ENCODE results near the gene TKTL1. TPM values are rescaled to one million over a fixed set of nuclear protein-coding genes. Genes with fewer than 3 reads are reported as not detected.

Gene TKTL1
- total and polyA plus RNA-seq, 11 donors: 2.0 to 13.4 (median 7.7) TPM

- DNase-seq: no peak
- H3K36me3 ChIP-seq: peaks cover 0 to 76% (median 71%) of the 10 kb centered on the region in 9 donors
- 80 to 87% (median 83%) methylated on average over 13 to 19 of the region's 19 CpGs for WGBS, 4 donors
- H3K27me3 ChIP-seq: no peaks in the 10 kb centered on the region
- peaks cover 0 to 19% (median 0%) of the 10 kb centered on the region in 12 donors for H3K4me1 ChIP-seq
- no peak for ATAC-seq
- TF ChIP-seq POLR2A (IDR thresholded peaks at IDR 0.05) (no peak), CTCF (IDR thresholded peaks at IDR 0.05) (no peak)
- intact Hi-C loops (cut with DNase I): no loop called here
- no peak overlapping the region for H3K4me3 ChIP-seq
- no peaks in the 10 kb centered on the region for H3K9me3 ChIP-seq
- H3K27ac ChIP-seq: peak overlapping the region in 3 of 12 donors; percentile 9 to 76 (median 32)
Observed at GRCh38 chrX:154350429-154351182, 55.0 kb downstream of the TKTL1 start.

- 66 to 82% (median 72%) methylated on average over 24 to 30 of the region's 30 CpGs for whole genome bisulfite sequencing, 4 donors
- Histone ChIP-seq H3K27ac (peak overlapping the region in 3 of 12 donors; percentile 9 to 76 (median 68)), H3K9me3 (no peaks in the 10 kb centered on the region), H3K4me3 (no peak overlapping the region), H3K4me1 (peaks cover 0 to 19% (median 0%) of the 10 kb centered on the region in 12 donors), H3K27me3 (no peaks in the 10 kb centered on the region), H3K36me3 (peaks cover 0 to 84% (median 77%) of the 10 kb centered on the region in 9 donors)
- ATAC-seq: no peak
- DNase-seq: no peak
- intact Hi-C loops (cut with DNase I): no loop called here
- TF ChIP-seq POLR2A (IDR thresholded peaks at IDR 0.05) (no peak), CTCF (IDR thresholded peaks at IDR 0.05) (no peak)
Observed at GRCh38 chrX:154351183-154352011, 55.8 kb downstream of the TKTL1 start.

DNA sequence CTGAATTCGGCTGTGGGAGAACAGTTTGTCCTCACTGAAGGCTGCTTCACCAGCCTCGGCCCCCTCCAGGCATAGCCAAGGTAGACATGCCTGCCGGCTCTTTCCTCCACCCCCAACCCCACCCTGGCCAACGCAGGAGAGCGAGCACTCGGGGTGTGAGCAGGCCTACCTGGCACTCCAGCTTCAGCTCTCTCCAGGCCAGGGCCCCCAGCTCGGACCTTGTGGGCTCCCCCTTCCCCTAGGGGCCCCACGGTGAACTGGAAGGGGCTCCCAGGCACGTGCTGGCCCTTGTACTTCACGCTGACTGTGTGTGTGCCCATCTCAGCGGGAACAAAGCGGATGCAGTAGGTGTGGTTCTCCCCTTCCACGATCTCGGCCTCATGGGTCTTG, 56.4 kb downstream of the TKTL1 start:
- Histone ChIP-seq H3K4me3 (no peak overlapping the region), H3K9me3 (no peaks in the 10 kb centered on the region), H3K36me3 (peaks cover 0 to 90% (median 83%) of the 10 kb centered on the region in 9 donors), H3K27ac (peak overlapping the region in 3 of 12 donors; percentile 9 to 76 (median 68)), H3K27me3 (no peaks in the 10 kb centered on the region), H3K4me1 (peaks cover 0 to 19% (median 0%) of the 10 kb centered on the region in 12 donors)
- DNase-seq (no peak), ATAC-seq (no peak)
- WGBS, 4 donors: 66 to 79% (median 67%) methylated on average over 6 to 14 of the region's 14 CpGs
- intact Hi-C loops (cut with DNase I): no loop called here
- no peak for TF ChIP-seq CTCF (IDR thresholded peaks at IDR 0.05)
- no peak for TF ChIP-seq POLR2A (IDR thresholded peaks at IDR 0.05)

- no peaks in the 10 kb centered on the region for H3K9me3 ChIP-seq
- no peak for ATAC-seq
- no peak for DNase-seq
- H3K36me3 ChIP-seq: peaks cover 0 to 94% (median 87%) of the 10 kb centered on the region in 9 donors
- H3K4me1 ChIP-seq: peaks cover 0 to 15% (median under 1%) of the 10 kb centered on the region in 12 donors
- H3K27me3 ChIP-seq: no peaks in the 10 kb centered on the region
- peak overlapping the region in 1 of 12 donors; percentile 76 for H3K27ac ChIP-seq
- H3K4me3 ChIP-seq: no peak overlapping the region
- 70 to 81% (median 74%) methylated on average over 8 to 13 of the region's 13 CpGs for WGBS, 4 donors
- no peak for TF ChIP-seq POLR2A (IDR thresholded peaks at IDR 0.05)
- TF ChIP-seq CTCF (IDR thresholded peaks at IDR 0.05): no peak
- intact Hi-C loops (cut with DNase I): no loop called here
Observed at GRCh38 chrX:154352466-154352865, 56.9 kb downstream of the TKTL1 start.

All from heart left ventricle (tissue), 16 donors.